MCF 10A (cell line): ENCODE measurements around the gene ZMIZ1. TPM values are rescaled to one million over a fixed set of nuclear protein-coding genes. Genes with fewer than 3 reads are reported as not detected.

ENCODE experiments used
- BruUV-seq: library from RNA; stranded (reverse); fragments of 400-500 nt; replicated peaks from 2 replicates; lab custom pipeline; 2021; lab: Mats Ljungman, UMichigan
- CTCF ChIA-PET: fragments of 300-600 bp; sonication (Branson Sonifier 250); formaldehyde crosslinking; extraction: SDS; loops from one replicate; lab custom pipeline; 2021; ENCODE audit warnings: antibody characterized with exemption, inconsistent platforms; lab: Yijun Ruan, JAX
- POLR2A ChIA-PET: fragments of 300-600, 350-650 bp; sonication (Branson Sonifier 250); formaldehyde crosslinking; extraction: SDS; loops from one replicate; lab custom pipeline; 2020; ENCODE audit warnings: antibody characterized with exemption, inconsistent platforms; lab: Yijun Ruan, JAX
- DNase-seq: peaks from one replicate; pipeline ENCODE4 v3.0.0-alpha.2; 2018; ENCODE audit not compliant: unreplicated experiment
- H3K27ac Mint-ChIP-seq: one replicate; pipeline ENCODE4 v1.8.0; 2022; ENCODE audit warnings: mild to moderate bottlenecking, low read depth, mixed read lengths; ENCODE audit not compliant: unreplicated experiment
- H3K27me3 Mint-ChIP-seq: one replicate; pipeline ENCODE4 v1.8.0; 2022; ENCODE audit warnings: mixed read lengths; ENCODE audit not compliant: insufficient read depth, unreplicated experiment
- H3K36me3 Mint-ChIP-seq: one replicate; pipeline ENCODE4 v1.8.0; 2022; ENCODE audit warnings: mild to moderate bottlenecking, moderate library complexity, mixed read lengths; ENCODE audit not compliant: insufficient read depth, unreplicated experiment
- H3K4me1 Mint-ChIP-seq: one replicate; pipeline ENCODE4 v1.8.0; 2022; ENCODE audit warnings: mixed read lengths; ENCODE audit not compliant: insufficient read depth, unreplicated experiment
- H3K4me3 Mint-ChIP-seq: one replicate; pipeline ENCODE4 v1.8.0; 2022; ENCODE audit warnings: mild to moderate bottlenecking, moderate library complexity, mixed read lengths; ENCODE audit not compliant: unreplicated experiment
- H3K9me3 Mint-ChIP-seq: one replicate; pipeline ENCODE4 v1.8.0; 2022; ENCODE audit warnings: mixed read lengths; ENCODE audit not compliant: unreplicated experiment
- intact Hi-C: fragments of 100-400 bp; cut with micrococcal nuclease; formaldehyde crosslinking; loops from 2 replicates; pipeline ENCODE4 v1.14.1; 2022
- total RNA-seq: library from RNA; stranded (reverse); gene quantifications from 2 replicates; pipeline ENCODE4 v1.2.3, GENCODE V29; 2022
- TF ChIP-seq, protein P1 (sequence below): fragments of 200-600 bp; IDR thresholded peaks from one replicate; pipeline ENCODE4 v1.8.0; 2022; ENCODE audit warnings: antibody characterized with exemption, mild to moderate bottlenecking; ENCODE audit not compliant: unreplicated experiment

The ZMIZ1 gene
- total RNA-seq, 1 experiment from 2014 or later: 15.5 TPM

DNA sequence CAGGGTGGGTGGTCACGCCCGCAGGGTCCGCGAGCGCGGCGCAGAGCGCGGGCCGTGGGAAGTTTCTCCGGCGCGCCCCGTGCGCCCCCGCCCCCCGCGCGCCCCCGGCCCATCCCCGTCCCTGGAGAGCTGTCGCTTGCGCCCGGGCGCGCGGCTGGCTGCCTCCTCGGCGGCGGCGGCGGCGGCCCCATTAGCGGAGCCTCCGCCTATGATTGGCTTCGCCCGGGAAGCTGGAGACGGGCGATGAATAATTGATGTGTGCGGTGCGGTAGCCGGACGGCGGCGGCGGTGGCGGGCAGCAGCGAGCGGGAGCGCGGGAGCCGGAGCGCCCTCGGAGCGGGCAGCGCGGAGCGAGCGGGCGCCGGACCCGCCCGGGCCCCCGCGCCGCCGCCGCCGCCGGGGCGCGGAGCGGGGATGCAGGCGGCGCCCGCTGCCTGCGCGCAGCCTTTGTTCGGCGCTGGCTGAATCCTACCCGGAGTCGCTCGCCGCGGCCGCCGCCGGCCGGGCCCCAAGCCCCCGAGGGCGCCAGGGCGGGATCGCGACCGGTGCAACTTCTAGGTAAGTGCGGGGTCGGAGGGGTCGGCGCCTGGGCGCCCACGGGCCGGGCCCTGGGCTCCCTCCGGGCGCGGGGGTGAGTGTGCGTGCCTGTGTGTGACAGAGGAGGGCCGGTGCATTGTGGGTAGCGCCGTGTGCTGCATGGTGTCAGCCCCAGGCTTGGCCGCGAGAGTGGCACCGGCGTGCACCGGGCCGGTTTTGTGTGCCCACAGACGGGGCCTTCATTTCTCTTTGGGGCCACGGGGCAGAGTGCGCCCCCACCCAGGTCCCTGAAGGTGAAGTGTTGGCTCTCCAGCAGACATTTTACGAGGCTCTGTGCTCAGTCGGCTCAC, 174.7 kb downstream of the ZMIZ1 start:
- peaks cover 21% of the 10 kb centered on the region for H3K4me1 Mint-ChIP-seq
- intact Hi-C loops: no loop called here

DNA sequence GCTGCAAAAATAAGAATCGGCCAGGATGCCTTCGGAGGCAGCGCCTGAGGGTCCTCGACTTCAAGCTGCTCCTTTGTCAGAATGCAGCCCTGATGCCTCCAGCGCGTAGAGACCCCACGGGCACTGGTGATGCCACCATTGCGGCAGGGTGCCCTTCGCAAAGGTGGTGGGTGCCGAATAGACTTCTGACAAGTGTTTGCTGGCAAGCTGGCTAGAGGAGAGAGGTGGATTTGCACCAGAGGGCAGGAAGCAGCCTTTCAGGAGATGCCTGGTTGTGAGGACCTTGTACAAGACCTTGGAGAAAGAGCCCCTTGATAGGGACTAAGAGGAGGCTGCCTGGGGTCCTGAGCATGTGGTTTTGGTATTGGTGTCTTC, 175.3 kb downstream of the ZMIZ1 start:
- Mint-ChIP-seq H3K36me3 (peaks cover 12% of the 10 kb centered on the region), H3K27me3 (no peaks in the 10 kb centered on the region), H3K4me1 (peaks cover 15% of the 10 kb centered on the region), H3K9me3 (no peaks in the 10 kb centered on the region), H3K4me3 (no peak overlapping the region), H3K27ac (no peak overlapping the region)
- ChIA-PET POLR2A (no interaction called here), CTCF (no interaction called here)
- TF ChIP-seq, protein P1, sequence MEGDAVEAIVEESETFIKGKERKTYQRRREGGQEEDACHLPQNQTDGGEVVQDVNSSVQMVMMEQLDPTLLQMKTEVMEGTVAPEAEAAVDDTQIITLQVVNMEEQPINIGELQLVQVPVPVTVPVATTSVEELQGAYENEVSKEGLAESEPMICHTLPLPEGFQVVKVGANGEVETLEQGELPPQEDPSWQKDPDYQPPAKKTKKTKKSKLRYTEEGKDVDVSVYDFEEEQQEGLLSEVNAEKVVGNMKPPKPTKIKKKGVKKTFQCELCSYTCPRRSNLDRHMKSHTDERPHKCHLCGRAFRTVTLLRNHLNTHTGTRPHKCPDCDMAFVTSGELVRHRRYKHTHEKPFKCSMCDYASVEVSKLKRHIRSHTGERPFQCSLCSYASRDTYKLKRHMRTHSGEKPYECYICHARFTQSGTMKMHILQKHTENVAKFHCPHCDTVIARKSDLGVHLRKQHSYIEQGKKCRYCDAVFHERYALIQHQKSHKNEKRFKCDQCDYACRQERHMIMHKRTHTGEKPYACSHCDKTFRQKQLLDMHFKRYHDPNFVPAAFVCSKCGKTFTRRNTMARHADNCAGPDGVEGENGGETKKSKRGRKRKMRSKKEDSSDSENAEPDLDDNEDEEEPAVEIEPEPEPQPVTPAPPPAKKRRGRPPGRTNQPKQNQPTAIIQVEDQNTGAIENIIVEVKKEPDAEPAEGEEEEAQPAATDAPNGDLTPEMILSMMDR: no peak
- intact Hi-C loops: no loop called here
- no TSS peak for BruUV-seq
- no peak for DNase-seq

More for the DNA sequence above, 174.7 kb downstream of the ZMIZ1 start:
- BruUV-seq: no TSS peak
- no peak for DNase-seq
- ChIA-PET POLR2A (no interaction called here), CTCF (no interaction called here)
- no peak overlapping the region for H3K27ac Mint-ChIP-seq
- H3K9me3 Mint-ChIP-seq: no peaks in the 10 kb centered on the region
- TF ChIP-seq, protein P1: no peak
- no peaks in the 10 kb centered on the region for H3K27me3 Mint-ChIP-seq
- H3K4me3 Mint-ChIP-seq: no peak overlapping the region
- H3K36me3 Mint-ChIP-seq: peaks cover 12% of the 10 kb centered on the region

DNA sequence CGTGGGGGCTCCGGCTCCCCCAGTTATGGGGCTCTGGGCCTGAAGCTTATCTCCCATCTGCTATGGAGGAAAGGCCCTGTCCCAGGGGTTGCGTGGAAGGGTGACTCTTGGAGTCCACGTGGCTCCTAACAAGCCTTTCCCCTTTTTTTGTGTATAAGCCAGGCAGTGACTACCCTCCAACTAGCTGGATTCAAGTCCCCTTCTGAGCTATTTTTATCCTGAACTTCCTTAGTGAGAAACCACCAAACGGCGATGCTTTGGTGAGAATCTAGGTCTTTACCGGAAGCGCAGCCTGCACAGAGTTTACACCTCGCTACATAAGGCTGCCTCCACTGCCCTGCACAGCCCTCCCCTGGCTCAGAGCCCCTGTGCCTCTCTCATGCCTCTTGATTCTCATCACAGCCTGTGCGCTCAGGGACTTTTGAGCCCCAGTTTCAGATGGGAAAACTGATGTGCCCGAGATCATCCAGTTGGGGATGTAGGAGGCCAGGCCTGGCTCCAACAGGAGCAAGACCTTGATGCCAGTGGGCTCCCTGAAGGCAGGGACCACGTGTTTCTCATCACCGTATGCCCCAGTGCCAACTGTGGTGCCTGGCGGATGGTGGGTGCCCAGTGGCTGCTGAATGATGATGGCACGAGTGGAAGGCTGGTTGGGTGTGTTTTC, 176.2 kb downstream of the ZMIZ1 start:
- CTCF ChIA-PET: no interaction called here
- no peak for DNase-seq
- peaks cover 12% of the 10 kb centered on the region for H3K36me3 Mint-ChIP-seq
- no peaks in the 10 kb centered on the region for H3K27me3 Mint-ChIP-seq
- TF ChIP-seq, protein P1: no peak
- peaks cover 12% of the 10 kb centered on the region for H3K4me1 Mint-ChIP-seq
- H3K9me3 Mint-ChIP-seq: no peaks in the 10 kb centered on the region
- no peak overlapping the region for H3K4me3 Mint-ChIP-seq
- POLR2A ChIA-PET: no interaction called here
- BruUV-seq: no TSS peak
- no peak overlapping the region for H3K27ac Mint-ChIP-seq
- intact Hi-C loops: no loop called here

DNA sequence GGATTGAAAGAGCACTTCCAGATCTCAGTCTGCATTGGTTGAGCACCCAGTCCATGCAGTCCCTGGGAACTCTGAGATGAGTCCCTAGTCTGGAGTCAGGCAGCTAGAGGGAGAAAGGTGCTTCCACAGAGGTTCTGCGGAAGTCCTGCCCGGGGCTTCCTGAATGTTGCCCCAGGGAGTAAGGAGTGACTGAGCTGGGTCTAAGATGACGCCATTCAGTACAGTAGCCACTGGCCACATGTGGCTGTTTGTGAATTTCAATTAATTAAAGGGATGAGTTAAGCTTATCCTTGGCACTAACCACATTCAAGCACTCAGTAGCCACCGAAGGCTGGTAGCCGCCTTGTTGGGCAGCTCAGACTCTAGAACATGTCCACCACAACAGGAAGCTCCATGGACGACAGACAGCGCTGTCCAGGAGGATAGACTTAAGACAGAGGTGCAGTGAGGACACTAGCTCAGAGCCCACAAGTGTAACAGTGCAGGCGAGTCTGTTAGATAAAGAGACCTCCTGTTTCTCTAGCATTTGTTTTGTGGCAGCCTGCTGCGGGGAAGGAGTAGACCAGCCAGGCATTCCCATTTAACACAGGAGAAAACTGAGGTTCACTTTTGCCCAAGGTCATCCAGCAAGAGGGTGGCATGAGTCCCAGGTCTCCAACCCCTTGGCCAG, 176.9 kb downstream of the ZMIZ1 start:
- no peak overlapping the region for H3K27ac Mint-ChIP-seq
- H3K27me3 Mint-ChIP-seq: no peaks in the 10 kb centered on the region
- ChIA-PET CTCF (no interaction called here), POLR2A (no interaction called here)
- DNase-seq: no peak
- peaks cover 12% of the 10 kb centered on the region for H3K4me1 Mint-ChIP-seq
- H3K36me3 Mint-ChIP-seq: peaks cover 12% of the 10 kb centered on the region
- intact Hi-C loops: no loop called here
- no peak overlapping the region for H3K4me3 Mint-ChIP-seq
- H3K9me3 Mint-ChIP-seq: no peaks in the 10 kb centered on the region
- BruUV-seq: no TSS peak
- TF ChIP-seq, protein P1: no peak
